ENCODE measurements around the gene ELMOD3. TPM values are rescaled to one million over a fixed set of nuclear protein-coding genes. Genes with fewer than 3 reads are reported as not detected.
"Not testable (repeated sequence)": the region's sequence is repeated elsewhere in the genome, so short reads cannot be mapped to it uniquely, and the experiment has no call there.

Gene ELMOD3
- total and polyA plus RNA-seq, 2 experiments from 2014 or later, result 15.3 to 23.8 TPM

DNA sequence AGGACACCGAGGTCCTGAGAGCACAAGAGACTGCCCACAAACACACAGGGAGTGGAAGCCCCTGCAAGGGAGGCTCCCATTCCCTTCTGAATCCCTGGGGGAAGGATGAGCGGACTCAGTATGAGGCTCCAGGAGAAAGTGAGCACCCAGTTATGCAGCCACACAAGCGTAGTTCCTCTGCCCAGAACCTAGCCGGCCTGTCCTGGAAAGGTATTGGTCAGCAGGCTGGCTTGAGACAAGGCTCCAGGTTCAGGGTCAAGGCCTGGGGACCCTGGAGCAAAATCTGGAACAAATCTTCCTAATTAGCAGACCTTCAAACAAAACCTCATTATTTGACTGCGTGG is 56.8 kb downstream of the ELMOD3 start:
- Histone ChIP-seq H3K36me3 (ENCODE audit: low read depth) (no peaks in the 10 kb centered on the region), H3K9me3 (ENCODE audit: low read depth) (no peaks in the 10 kb centered on the region), H3K4me2 (ENCODE audit: unreplicated experiment) (peak overlapping the region; percentile 67), H4K20me1 (ENCODE audit: insufficient read depth) (no peaks in the 10 kb centered on the region), H3F3A (ENCODE audit: insufficient read depth) (peaks cover 12% of the 10 kb centered on the region), H3K9me2 (ENCODE audit: insufficient read depth) (no peaks in the 10 kb centered on the region), H3K4me1 (ENCODE audit: insufficient read depth) (peaks cover 35% of the 10 kb centered on the region), H3K9ac (peak overlapping the region; percentile 64; the same call in 1 of the 2 replicates), H3K79me2 (ENCODE audit: insufficient read depth) (peaks cover 65% of the 10 kb centered on the region), H3K27ac (peak overlapping the region; percentile 69), H2AFZ (peak overlapping the region; percentile 22), H3K27me3 (replicated peaks; ENCODE audit: insufficient read depth) (no peaks in the 10 kb centered on the region), H3K4me3 (peak overlapping the region; percentile 21; the same call in 1 of the 2 replicates)
- TF ChIP-seq EZH2 (IDR thresholded peaks at IDR 0.05; ENCODE audit: insufficient read depth, poor library complexity, severe bottlenecking) (no peak), EZH2phosphoT487 (IDR thresholded peaks at IDR 0.05; ENCODE audit: insufficient read depth, low read depth) (no peak)
- 49 to 54% methylated on average over 5 of the region's 5 CpGs for WGBS, 2 experiments (ENCODE audit: low coverage in 1 of 2, low lambda C conversion rate in 2 of 2, missing lambda C conversion rate in 2 of 2)
- in situ Hi-C loops (cut with MboI), result no loop called here
- DNase-seq, result no peak

DNA sequence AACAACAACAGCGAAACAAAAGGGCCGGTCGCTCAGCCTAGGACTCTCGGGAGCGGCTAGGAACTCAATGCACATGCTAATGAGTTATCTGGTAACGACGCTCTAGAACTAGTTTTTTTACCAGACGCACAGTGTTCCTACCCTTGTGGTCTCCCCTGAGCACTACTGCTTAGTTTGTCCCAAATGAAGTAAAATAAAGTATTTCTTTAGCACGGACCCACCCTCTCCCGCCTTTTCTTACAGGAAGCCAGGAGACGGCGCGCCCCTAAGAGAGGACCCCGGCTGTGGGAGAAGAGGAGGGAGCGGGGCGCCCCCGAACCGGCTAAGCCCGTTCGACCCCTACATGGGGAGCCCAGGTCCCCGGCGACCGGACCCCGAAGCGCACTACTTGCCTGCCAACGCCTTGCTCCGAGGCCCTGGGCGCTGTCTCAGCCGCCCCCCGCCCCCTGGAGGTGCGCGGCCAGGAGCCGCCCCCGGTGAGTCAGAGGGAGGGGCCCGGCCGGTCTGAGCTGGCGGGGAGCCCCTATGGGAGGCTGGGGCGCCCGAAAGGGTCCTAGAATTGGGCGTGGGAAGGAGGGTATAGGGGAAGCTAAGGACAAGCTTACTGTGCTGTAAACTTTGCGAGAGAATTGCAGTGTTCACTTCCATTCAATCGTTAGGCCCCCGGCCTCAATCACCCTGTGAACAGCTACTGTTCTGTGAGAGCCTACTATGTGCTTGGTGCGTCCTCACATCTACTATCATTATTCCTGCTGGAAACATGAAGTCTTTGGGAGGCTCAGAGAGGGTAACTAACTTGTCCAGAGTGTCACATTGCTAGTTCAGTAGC is 59.2 kb downstream of the ELMOD3 start:
- Histone ChIP-seq H2AFZ (peak overlapping the region; percentile 86), H3K27me3 (replicated peaks; ENCODE audit: insufficient read depth) (no peaks in the 10 kb centered on the region), H3K4me3 (peak overlapping the region; percentile 83), H3K27ac (peak overlapping the region; percentile 48), H3K79me2 (ENCODE audit: insufficient read depth) (peaks cover 49% of the 10 kb centered on the region), H3K4me2 (ENCODE audit: unreplicated experiment) (peak overlapping the region; percentile 90), H3K9me3 (ENCODE audit: low read depth) (no peaks in the 10 kb centered on the region), H3K4me1 (ENCODE audit: insufficient read depth) (peaks cover 34% of the 10 kb centered on the region), H3K9me2 (ENCODE audit: insufficient read depth) (no peaks in the 10 kb centered on the region), H3F3A (ENCODE audit: insufficient read depth) (peaks cover 10% of the 10 kb centered on the region), H4K20me1 (ENCODE audit: insufficient read depth) (no peaks in the 10 kb centered on the region), H3K36me3 (ENCODE audit: low read depth) (no peaks in the 10 kb centered on the region), H3K9ac (peak overlapping the region; percentile 84)
- in situ Hi-C loops (cut with MboI), result no loop called here
- TF ChIP-seq EZH2 (IDR thresholded peaks at IDR 0.05; ENCODE audit: insufficient read depth, poor library complexity, severe bottlenecking) (no peak), EZH2phosphoT487 (IDR thresholded peaks at IDR 0.05; ENCODE audit: insufficient read depth, low read depth) (no peak)
- WGBS, 2 experiments (ENCODE audit: low coverage in 1 of 2, low lambda C conversion rate in 2 of 2, missing lambda C conversion rate in 2 of 2), result 4 to 5% methylated on average over 42 to 43 of the region's 44 CpGs
- DNase-seq, result peak; percentile 83

DNA sequence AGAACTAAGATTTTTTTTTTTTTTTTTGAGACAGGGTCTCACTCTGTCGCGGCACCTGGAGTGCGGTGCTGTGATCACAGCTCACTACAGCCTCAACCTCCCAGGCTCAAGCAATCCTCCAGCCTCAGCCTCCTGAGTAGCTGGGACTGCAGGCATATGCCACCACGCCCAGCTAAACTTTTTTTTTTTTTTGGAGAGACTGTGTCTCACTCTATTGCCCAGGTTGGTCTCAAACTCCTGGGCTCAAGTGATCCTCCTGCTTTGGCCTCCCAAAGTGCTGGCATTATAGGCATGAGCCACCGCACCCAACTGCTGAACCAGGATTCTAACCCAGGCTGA is 59.8 kb downstream of the ELMOD3 start:
- Histone ChIP-seq H3K4me3 (peak overlapping the region; percentile 83), H3K79me2 (ENCODE audit: insufficient read depth) (peaks cover 49% of the 10 kb centered on the region), H3F3A (ENCODE audit: insufficient read depth) (peaks cover 10% of the 10 kb centered on the region), H3K4me2 (ENCODE audit: unreplicated experiment) (peak overlapping the region; percentile 90), H3K4me1 (ENCODE audit: insufficient read depth) (peaks cover 37% of the 10 kb centered on the region), H3K27ac (0 out of 2 replicates have a peak overlapping the region, but pooled peaks have one; percentile 48), H2AFZ (peak overlapping the region; percentile 86), H3K9ac (peak overlapping the region; percentile 84)
- H3K36me3 ChIP-seq (ENCODE audit: low read depth); in situ Hi-C loops (cut with MboI); H3K9me2 ChIP-seq (ENCODE audit: insufficient read depth); H3K27me3 ChIP-seq (replicated peaks; ENCODE audit: insufficient read depth); DNase-seq; H4K20me1 ChIP-seq (ENCODE audit: insufficient read depth); H3K9me3 ChIP-seq (ENCODE audit: low read depth): not testable (repeated sequence)
- 81 to 91% methylated on average over 3 to 5 of the region's 5 CpGs for WGBS, 2 experiments (ENCODE audit: low coverage in 1 of 2, low lambda C conversion rate in 2 of 2, missing lambda C conversion rate in 2 of 2)

DNA sequence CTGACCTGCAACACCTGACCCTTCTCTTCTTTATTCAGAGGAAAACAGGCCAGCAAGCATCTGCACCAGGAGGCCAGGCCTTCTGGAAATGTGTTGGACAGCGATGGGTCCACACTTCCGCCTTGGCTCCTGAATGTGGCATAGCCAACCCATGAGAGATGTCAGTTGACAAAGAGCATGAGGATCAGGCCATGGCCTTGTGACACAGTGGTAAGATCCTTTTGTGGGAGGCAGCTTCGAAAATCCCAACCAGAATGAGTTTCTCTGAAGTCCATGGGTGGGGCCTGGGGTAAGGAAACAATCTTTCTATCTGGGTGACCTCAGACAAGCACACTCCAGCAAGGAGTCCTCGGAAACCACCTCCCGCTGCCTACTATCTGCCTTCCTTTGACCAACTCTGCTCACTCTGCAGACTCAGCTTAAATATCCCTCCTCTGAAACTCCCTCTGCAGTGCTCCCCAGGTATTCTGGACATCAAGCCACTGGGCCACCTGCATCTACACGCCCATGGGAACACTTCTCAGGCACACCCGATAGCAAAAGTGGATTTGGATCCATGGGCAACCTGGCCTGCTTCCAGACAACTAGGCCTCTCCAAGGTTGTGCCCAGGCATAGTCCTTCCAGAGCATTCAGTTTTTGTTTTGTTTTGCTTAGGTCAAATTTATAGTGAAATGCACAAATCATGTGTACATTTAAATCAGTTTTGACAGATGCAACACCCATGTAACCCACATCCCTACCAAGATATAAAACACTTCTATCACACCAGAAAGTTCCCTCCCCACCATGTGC is 60.4 kb downstream of the ELMOD3 start:
- Histone ChIP-seq H3K4me2 (ENCODE audit: unreplicated experiment) (no peak overlapping the region), H3K9me3 (ENCODE audit: low read depth) (no peaks in the 10 kb centered on the region), H4K20me1 (ENCODE audit: insufficient read depth) (no peaks in the 10 kb centered on the region), H3K79me2 (ENCODE audit: insufficient read depth) (peaks cover 47% of the 10 kb centered on the region), H3K4me1 (ENCODE audit: insufficient read depth) (peaks cover 35% of the 10 kb centered on the region), H3K36me3 (ENCODE audit: low read depth) (no peaks in the 10 kb centered on the region), H3K9me2 (ENCODE audit: insufficient read depth) (no peaks in the 10 kb centered on the region), H3K9ac (no peak overlapping the region), H3K27ac (no peak overlapping the region), H3F3A (ENCODE audit: insufficient read depth) (peaks cover 11% of the 10 kb centered on the region), H3K27me3 (replicated peaks; ENCODE audit: insufficient read depth) (no peaks in the 10 kb centered on the region), H2AFZ (no peak overlapping the region), H3K4me3 (no peak overlapping the region)
- 85 to 88% methylated on average over 7 of the region's 7 CpGs for WGBS, 2 experiments (ENCODE audit: low coverage in 1 of 2, low lambda C conversion rate in 2 of 2, missing lambda C conversion rate in 2 of 2)
- TF ChIP-seq EZH2 (IDR thresholded peaks at IDR 0.05; ENCODE audit: insufficient read depth, poor library complexity, severe bottlenecking), result no peak
- no peak for TF ChIP-seq EZH2phosphoT487 (IDR thresholded peaks at IDR 0.05; ENCODE audit: insufficient read depth, low read depth)
- DNase-seq, result no peak
- in situ Hi-C loops (cut with MboI), result no loop called here

All from GM23248 (cell line).